ENCODE data around the gene LRP2. TPM values are rescaled to one million over a fixed set of nuclear protein-coding genes. Genes with fewer than 3 reads are reported as not detected.
"Not testable (repeated sequence)": the region's sequence is repeated elsewhere in the genome, so short reads cannot be mapped to it uniquely, and the experiment has no call there.

Gene LRP2
- total RNA-seq, 2 experiments from 2014 or later, result 1.8 to 2.2 TPM

GRCh38 chr2:169315357-169315756 lies 47.0 kb downstream of the LRP2 start:
- ChIA-PET POLR2A (no interaction called here), CTCF (no interaction called here)
- no peak for DNase-seq
- no peak for TF ChIP-seq CTCF (IDR thresholded peaks at IDR 0.05)
- Mint-ChIP-seq H3K4me1 (ENCODE audit: low read depth) (no peaks in the 10 kb centered on the region), H3K9me3 (no peaks in the 10 kb centered on the region), H3K4me3 (no peak overlapping the region), H3K27ac (no peak overlapping the region), H3K36me3 (ENCODE audit: low read depth) (no peaks in the 10 kb centered on the region), H3K27me3 (peaks cover 22% of the 10 kb centered on the region)
- no peak for ATAC-seq
- intact Hi-C loops (cut with micrococcal nuclease), result no loop called here

- intact Hi-C loops (cut with micrococcal nuclease); H3K9me3 Mint-ChIP-seq; CTCF ChIA-PET; DNase-seq; H3K27me3 Mint-ChIP-seq; H3K4me1 Mint-ChIP-seq (ENCODE audit: low read depth); H3K4me3 Mint-ChIP-seq; H3K27ac Mint-ChIP-seq; ATAC-seq; POLR2A ChIA-PET; H3K36me3 Mint-ChIP-seq (ENCODE audit: low read depth): not testable (repeated sequence)
Measured at GRCh38 chr2:169308349-169308748, 54.0 kb downstream of the LRP2 start.

- H3K36me3 Mint-ChIP-seq (ENCODE audit: low read depth); DNase-seq; intact Hi-C loops (cut with micrococcal nuclease); H3K27ac Mint-ChIP-seq; H3K9me3 Mint-ChIP-seq; POLR2A ChIA-PET; H3K27me3 Mint-ChIP-seq; H3K4me3 Mint-ChIP-seq; ATAC-seq; H3K4me1 Mint-ChIP-seq (ENCODE audit: low read depth); CTCF ChIA-PET: not testable (repeated sequence)
Measured at GRCh38 chr2:169304689-169305088, 57.6 kb downstream of the LRP2 start.

- no peaks in the 10 kb centered on the region for H3K9me3 Mint-ChIP-seq
- H3K27me3 Mint-ChIP-seq, result peaks cover 11% of the 10 kb centered on the region
- intact Hi-C loops (cut with micrococcal nuclease), result no loop called here
- no peaks in the 10 kb centered on the region for H3K36me3 Mint-ChIP-seq (ENCODE audit: low read depth)
- DNase-seq (no peak), ATAC-seq (no peak)
- ChIA-PET CTCF (interaction anchor here (0.6 kb wide), 1 partner anchor 47 kb away, joined by 3 read pairs; no protein-coding TSS in a partner anchor), POLR2A (no interaction called here)
- H3K4me1 Mint-ChIP-seq (ENCODE audit: low read depth), result no peaks in the 10 kb centered on the region
- H3K4me3 Mint-ChIP-seq, result no peak overlapping the region
- no peak overlapping the region for H3K27ac Mint-ChIP-seq
- no peak for TF ChIP-seq CTCF (IDR thresholded peaks at IDR 0.05)
Measured at GRCh38 chr2:169303579-169304305, 58.6 kb downstream of the LRP2 start.

- Mint-ChIP-seq H3K36me3 (ENCODE audit: low read depth) (no peaks in the 10 kb centered on the region), H3K27me3 (peaks cover 15% of the 10 kb centered on the region), H3K27ac (no peak overlapping the region), H3K9me3 (no peaks in the 10 kb centered on the region), H3K4me3 (no peak overlapping the region), H3K4me1 (ENCODE audit: low read depth) (no peaks in the 10 kb centered on the region)
- ATAC-seq, result no peak
- intact Hi-C loops (cut with micrococcal nuclease), result no loop called here
- POLR2A ChIA-PET, result no interaction called here
- TF ChIP-seq CTCF (IDR thresholded peaks at IDR 0.05), result no peak
- no peak for DNase-seq
- CTCF ChIA-PET, result interaction anchor here (1.3 kb wide), 1 partner anchor 10 kb away, joined by 3 read pairs; no protein-coding TSS in a partner anchor
Measured at GRCh38 chr2:169302364-169302763, 60.0 kb downstream of the LRP2 start.

GRCh38 chr2:169301596-169302335 lies 60.6 kb downstream of the LRP2 start:
- H3K36me3 Mint-ChIP-seq (ENCODE audit: low read depth), result no peaks in the 10 kb centered on the region
- no peak for DNase-seq
- ATAC-seq, result no peak
- intact Hi-C loops (cut with micrococcal nuclease), result no loop called here
- H3K27me3 Mint-ChIP-seq, result peaks cover 15% of the 10 kb centered on the region
- H3K9me3 Mint-ChIP-seq, result no peaks in the 10 kb centered on the region
- H3K27ac Mint-ChIP-seq, result no peak overlapping the region
- ChIA-PET POLR2A (no interaction called here), CTCF (interaction anchor here (1.3 kb wide), 1 partner anchor 11 kb away, joined by 3 read pairs; no protein-coding TSS in a partner anchor)
- no peaks in the 10 kb centered on the region for H3K4me1 Mint-ChIP-seq (ENCODE audit: low read depth)
- no peak overlapping the region for H3K4me3 Mint-ChIP-seq
- TF ChIP-seq CTCF (IDR thresholded peaks at IDR 0.05), result no peak

All from activated CD8-positive, alpha-beta T cell treated with anti-CD3 and anti-CD28 coated beads for 36 hours (primary cell).